Measurements from ENCODE around the gene AVL9. TPM values are rescaled to one million over a fixed set of nuclear protein-coding genes. Genes with fewer than 3 reads are reported as not detected.

Gene AVL9
- total and polyA plus RNA-seq, 10 donors = 8.4 to 54.8 (median 34.3) TPM

- peaks cover 10 to 38% (median 29%) of the 10 kb centered on the region in 6 donors for H3K4me1 ChIP-seq
- intact Hi-C loops (cut with DNase I; ENCODE audit: low total_unique reads) = no loop called here
- no peaks in the 10 kb centered on the region for H3K27me3 ChIP-seq (replicated peaks in 1 of 7)
- no peak for TF ChIP-seq CTCF (IDR thresholded peaks at IDR 0.05 in 8 of 11, conservative IDR thresholded peaks at IDR 0.05 in 3 of 11)
- TF ChIP-seq POLR2AphosphoS5 (IDR thresholded peaks at IDR 0.05) = no peak
- TF ChIP-seq POLR2A (IDR thresholded peaks at IDR 0.05) = no peak
- no peak overlapping the region for H3K4me3 ChIP-seq
- WGBS, 5 donors = 85 to 94% (median 89%) methylated on average over 4 of the region's 4 CpGs
- H3K36me3 ChIP-seq = peaks cover 0 to 85% (median 67%) of the 10 kb centered on the region in 6 donors
- no peak overlapping the region for H3K27ac ChIP-seq
- H3K9me3 ChIP-seq = no peaks in the 10 kb centered on the region
- DNase-seq = no peak
These were observed 88.5 kb downstream of the AVL9 start for GRCh38 chr7:32583791-32584190.

- TF ChIP-seq POLR2A (IDR thresholded peaks at IDR 0.05) (no peak), POLR2AphosphoS5 (IDR thresholded peaks at IDR 0.05) (peak in 1 of 3 donors; percentile 16), CTCF (IDR thresholded peaks at IDR 0.05 in 8 of 11, conservative IDR thresholded peaks at IDR 0.05 in 3 of 11) (no peak)
These were observed 91.3 kb downstream of the AVL9 start for GRCh38 chr7:32586291-32587221.

DNA sequence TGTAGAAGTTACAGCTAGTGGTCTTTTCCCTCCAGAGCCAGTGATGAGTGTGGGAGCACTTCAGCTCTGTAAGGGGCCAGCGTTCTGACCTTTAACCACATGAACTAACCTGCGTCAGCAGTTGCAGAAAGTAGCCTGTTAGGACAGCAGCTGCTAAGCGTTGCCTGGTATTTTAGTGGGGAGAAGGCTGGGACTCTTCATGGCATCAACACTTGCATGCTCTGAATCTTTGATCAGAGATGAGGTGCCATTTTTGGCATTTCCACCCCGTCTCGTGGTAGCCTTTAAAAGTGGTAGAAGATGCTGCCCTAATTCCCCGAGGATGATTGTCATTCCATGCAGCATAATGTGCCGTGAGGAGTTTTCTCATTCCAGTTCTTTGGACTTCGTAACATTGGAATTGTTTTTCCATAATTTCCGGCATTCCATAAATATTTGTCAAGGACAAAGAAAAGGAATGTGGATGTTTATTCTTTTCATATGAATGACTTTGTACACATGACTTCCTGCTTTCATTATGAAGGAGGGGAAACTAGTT, 92.2 kb downstream of the AVL9 start:
- intact Hi-C loops (cut with DNase I; ENCODE audit: low total_unique reads) = no loop called here
- Histone ChIP-seq H3K27ac (peak overlapping the region; percentile 38 to 72 (median 64)), H3K27me3 (replicated peaks in 1 of 7) (no peaks in the 10 kb centered on the region), H3K36me3 (peaks cover 0 to 66% (median 46%) of the 10 kb centered on the region in 6 donors), H3K4me1 (peaks cover 10 to 42% (median 27%) of the 10 kb centered on the region in 6 donors), H3K4me3 (no peak overlapping the region), H3K9me3 (no peaks in the 10 kb centered on the region)
- 54 to 68% (median 59%) methylated on average over 9 of the region's 9 CpGs for WGBS, 5 donors
- DNase-seq = no peak
- TF ChIP-seq POLR2AphosphoS5 (IDR thresholded peaks at IDR 0.05) (peak in 1 of 3 donors; percentile 11), CTCF (IDR thresholded peaks at IDR 0.05 in 8 of 11, conservative IDR thresholded peaks at IDR 0.05 in 3 of 11) (no peak), POLR2A (IDR thresholded peaks at IDR 0.05) (no peak)

More at GRCh38 chr7:32586291-32587221, 91.3 kb downstream of the AVL9 start:
- H3K4me3 ChIP-seq = no peak overlapping the region
- H3K27me3 ChIP-seq (replicated peaks in 1 of 7) = no peaks in the 10 kb centered on the region
- H3K4me1 ChIP-seq = peaks cover 10 to 42% (median 27%) of the 10 kb centered on the region in 6 donors
- no peak for DNase-seq
- WGBS, 5 donors = 38 to 68% (median 46%) methylated on average over 5 of the region's 5 CpGs
- H3K36me3 ChIP-seq = peaks cover 0 to 75% (median 56%) of the 10 kb centered on the region in 6 donors
- no peaks in the 10 kb centered on the region for H3K9me3 ChIP-seq
- H3K27ac ChIP-seq = peak overlapping the region in 7 of 8 donors; percentile 47 to 72 (median 64)
- intact Hi-C loops (cut with DNase I; ENCODE audit: low total_unique reads) = no loop called here

- TF ChIP-seq POLR2A (IDR thresholded peaks at IDR 0.05) = no peak
- no peak for TF ChIP-seq CTCF (IDR thresholded peaks at IDR 0.05 in 8 of 11, conservative IDR thresholded peaks at IDR 0.05 in 3 of 11)
- TF ChIP-seq POLR2AphosphoS5 (IDR thresholded peaks at IDR 0.05) = no peak
- Histone ChIP-seq H3K27ac (peak overlapping the region in 7 of 8 donors; percentile 47 to 72 (median 64)), H3K27me3 (replicated peaks in 1 of 7) (no peaks in the 10 kb centered on the region), H3K4me3 (no peak overlapping the region), H3K9me3 (no peaks in the 10 kb centered on the region), H3K36me3 (peaks cover 0 to 54% (median 35%) of the 10 kb centered on the region in 6 donors), H3K4me1 (peaks cover 10 to 42% (median 27%) of the 10 kb centered on the region in 6 donors)
- intact Hi-C loops (cut with DNase I; ENCODE audit: low total_unique reads) = no loop called here
- 3 to 29% (median 6%) methylated on average over 2 of the region's 2 CpGs for WGBS, 5 donors
- DNase-seq = no peak
These were observed 93.4 kb downstream of the AVL9 start for GRCh38 chr7:32588657-32589056.
